Colonic mucosa (tissue), 4 donors: ENCODE results near the gene BDH1. TPM values are rescaled to one million over a fixed set of nuclear protein-coding genes. Genes with fewer than 3 reads are reported as not detected.
"Not testable (repeated sequence)": the region's sequence is repeated elsewhere in the genome, so short reads cannot be mapped to it uniquely, and the experiment has no call there.

Source experiments
- DNase-seq: peaks from one replicate; pipeline ENCODE4 v3.0.0-alpha.2; 2020
- H3K27ac ChIP-seq: fragments of 200-600 bp; one replicate; pipeline ENCODE4 v1.8.0; 2021
- H3K27me3 ChIP-seq: fragments of 200-600 bp; one replicate; pipeline ENCODE4 v1.8.0; 2021
- H3K36me3 ChIP-seq: fragments of 200-600 bp; one replicate; pipeline ENCODE4 v1.8.0; 2021
- H3K4me1 ChIP-seq: fragments of 200-600 bp; one replicate; pipeline ENCODE4 v1.8.0; 2021; ENCODE audit warnings: mild to moderate bottlenecking
- H3K4me3 ChIP-seq: fragments of 200-600 bp; one replicate; pipeline ENCODE4 v1.8.0; 2021
- H3K9ac ChIP-seq, 2 donors: one replicate each; pipeline ENCODE4 v1.7.0; 2013; ENCODE audit warnings: control low read depth in 2 of 2, low read depth in 2 of 2, low read length in 2 of 2
- H3K9me3 ChIP-seq: fragments of 200-600 bp; one replicate; pipeline ENCODE4 v1.8.0; 2021
- CTCF ChIP-seq: fragments of 200-600 bp; IDR thresholded peaks from one replicate; pipeline ENCODE4 v1.8.0; 2022; ENCODE audit warnings: antibody characterized with exemption, mild to moderate bottlenecking
- intact Hi-C: fragments of 100-400 bp; cut with DNase I; formaldehyde crosslinking; loops from one replicate; pipeline ENCODE4 v1.14.1; 2022
- total RNA-seq, 2 donors: library from RNA; stranded (reverse); fragmentation: NEBNext Ultra II Directional in 1 of 2; extraction: Animal tissue kit (Norgen Biotek cat#: 25700) in 1 of 2; gene quantifications; one replicate each; pipeline ENCODE4 v1.2.1, GENCODE V29; 2021
- donor health status: healthy.
- donor health status: DM: no; HTN: no; CAD: no.
- donor health status: DM: no; HTN: no; CAD: no.

BDH1 gene
- total RNA-seq, 2 donors from 2014 or later: 154 to 180 TPM

GRCh38 chr3:197576838-197577237, 21.1 kb upstream of the BDH1 start:
- DNase-seq: no peak
- no peaks in the 10 kb centered on the region for H3K4me1 ChIP-seq
- no peak for TF ChIP-seq CTCF
- intact Hi-C loops: no loop called here
- no peaks in the 10 kb centered on the region for H3K36me3 ChIP-seq
- no peak overlapping the region for H3K27ac ChIP-seq
- H3K27me3 ChIP-seq: no peaks in the 10 kb centered on the region
- H3K9me3 ChIP-seq: no peaks in the 10 kb centered on the region
- H3K9ac ChIP-seq: no peak overlapping the region
- no peak overlapping the region for H3K4me3 ChIP-seq

GRCh38 chr3:197575362-197575761, 19.6 kb upstream of the BDH1 start:
- Histone ChIP-seq H3K9me3 (no peaks in the 10 kb centered on the region), H3K27ac (no peak overlapping the region), H3K9ac (no peak overlapping the region), H3K27me3 (no peaks in the 10 kb centered on the region), H3K4me1 (no peaks in the 10 kb centered on the region), H3K4me3 (no peak overlapping the region), H3K36me3 (no peaks in the 10 kb centered on the region)
- DNase-seq: no peak
- no peak for TF ChIP-seq CTCF
- intact Hi-C loops: no loop called here

GRCh38 chr3:197574396-197574991, 18.7 kb upstream of the BDH1 start:
- H3K4me1 ChIP-seq, H3K27ac ChIP-seq, H3K4me3 ChIP-seq, H3K9me3 ChIP-seq, H3K36me3 ChIP-seq, H3K27me3 ChIP-seq, DNase-seq, intact Hi-C loops, H3K9ac ChIP-seq: not testable (repeated sequence)

GRCh38 chr3:197573048-197573767, 17.4 kb upstream of the BDH1 start:
- TF ChIP-seq CTCF: no peak
- H3K4me1 ChIP-seq: no peaks in the 10 kb centered on the region
- intact Hi-C loops: no loop called here

GRCh38 chr3:197571880-197572172, 16.1 kb upstream of the BDH1 start:
- H3K27me3 ChIP-seq, intact Hi-C loops, H3K9ac ChIP-seq: not testable (repeated sequence)

More at GRCh38 chr3:197573048-197573767, 17.4 kb upstream of the BDH1 start:
- no peaks in the 10 kb centered on the region for H3K36me3 ChIP-seq
- no peaks in the 10 kb centered on the region for H3K9me3 ChIP-seq
- DNase-seq: no peak
- H3K27me3 ChIP-seq: no peaks in the 10 kb centered on the region
- H3K27ac ChIP-seq: no peak overlapping the region
- no peak overlapping the region for H3K4me3 ChIP-seq
- H3K9ac ChIP-seq: no peak overlapping the region

GRCh38 chr3:197571074-197571879, 15.5 kb upstream of the BDH1 start:
- intact Hi-C loops, H3K4me3 ChIP-seq, H3K9ac ChIP-seq, H3K27me3 ChIP-seq, H3K9me3 ChIP-seq, H3K4me1 ChIP-seq, DNase-seq, H3K27ac ChIP-seq, H3K36me3 ChIP-seq: not testable (repeated sequence)

More at GRCh38 chr3:197571880-197572172, 16.1 kb upstream of the BDH1 start:
- not testable (repeated sequence) for DNase-seq, H3K4me3 ChIP-seq, H3K9me3 ChIP-seq, H3K4me1 ChIP-seq, H3K27ac ChIP-seq, H3K36me3 ChIP-seq

- H3K9ac ChIP-seq, H3K4me1 ChIP-seq, H3K27ac ChIP-seq, intact Hi-C loops, H3K36me3 ChIP-seq, H3K4me3 ChIP-seq, H3K9me3 ChIP-seq, DNase-seq, H3K27me3 ChIP-seq: not testable (repeated sequence)
These were observed 13.7 kb upstream of the BDH1 start for GRCh38 chr3:197569433-197569832.
